GM19372 (cell line): ENCODE results near the gene SLC12A8.

Experiments
- ATAC-seq: cut with Tn5 transposase; IDR thresholded peaks from one replicate; pipeline ENCODE4 v1.9.1; 2021; ENCODE audit warnings: mild to moderate bottlenecking, low read depth, moderate library complexity; ENCODE audit not compliant: unreplicated experiment

The SLC12A8 gene, protein sequence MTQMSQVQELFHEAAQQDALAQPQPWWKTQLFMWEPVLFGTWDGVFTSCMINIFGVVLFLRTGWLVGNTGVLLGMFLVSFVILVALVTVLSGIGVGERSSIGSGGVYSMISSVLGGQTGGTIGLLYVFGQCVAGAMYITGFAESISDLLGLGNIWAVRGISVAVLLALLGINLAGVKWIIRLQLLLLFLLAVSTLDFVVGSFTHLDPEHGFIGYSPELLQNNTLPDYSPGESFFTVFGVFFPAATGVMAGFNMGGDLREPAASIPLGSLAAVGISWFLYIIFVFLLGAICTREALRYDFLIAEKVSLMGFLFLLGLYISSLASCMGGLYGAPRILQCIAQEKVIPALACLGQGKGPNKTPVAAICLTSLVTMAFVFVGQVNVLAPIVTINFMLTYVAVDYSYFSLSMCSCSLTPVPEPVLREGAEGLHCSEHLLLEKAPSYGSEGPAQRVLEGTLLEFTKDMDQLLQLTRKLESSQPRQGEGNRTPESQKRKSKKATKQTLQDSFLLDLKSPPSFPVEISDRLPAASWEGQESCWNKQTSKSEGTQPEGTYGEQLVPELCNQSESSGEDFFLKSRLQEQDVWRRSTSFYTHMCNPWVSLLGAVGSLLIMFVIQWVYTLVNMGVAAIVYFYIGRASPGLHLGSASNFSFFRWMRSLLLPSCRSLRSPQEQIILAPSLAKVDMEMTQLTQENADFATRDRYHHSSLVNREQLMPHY

DNA sequence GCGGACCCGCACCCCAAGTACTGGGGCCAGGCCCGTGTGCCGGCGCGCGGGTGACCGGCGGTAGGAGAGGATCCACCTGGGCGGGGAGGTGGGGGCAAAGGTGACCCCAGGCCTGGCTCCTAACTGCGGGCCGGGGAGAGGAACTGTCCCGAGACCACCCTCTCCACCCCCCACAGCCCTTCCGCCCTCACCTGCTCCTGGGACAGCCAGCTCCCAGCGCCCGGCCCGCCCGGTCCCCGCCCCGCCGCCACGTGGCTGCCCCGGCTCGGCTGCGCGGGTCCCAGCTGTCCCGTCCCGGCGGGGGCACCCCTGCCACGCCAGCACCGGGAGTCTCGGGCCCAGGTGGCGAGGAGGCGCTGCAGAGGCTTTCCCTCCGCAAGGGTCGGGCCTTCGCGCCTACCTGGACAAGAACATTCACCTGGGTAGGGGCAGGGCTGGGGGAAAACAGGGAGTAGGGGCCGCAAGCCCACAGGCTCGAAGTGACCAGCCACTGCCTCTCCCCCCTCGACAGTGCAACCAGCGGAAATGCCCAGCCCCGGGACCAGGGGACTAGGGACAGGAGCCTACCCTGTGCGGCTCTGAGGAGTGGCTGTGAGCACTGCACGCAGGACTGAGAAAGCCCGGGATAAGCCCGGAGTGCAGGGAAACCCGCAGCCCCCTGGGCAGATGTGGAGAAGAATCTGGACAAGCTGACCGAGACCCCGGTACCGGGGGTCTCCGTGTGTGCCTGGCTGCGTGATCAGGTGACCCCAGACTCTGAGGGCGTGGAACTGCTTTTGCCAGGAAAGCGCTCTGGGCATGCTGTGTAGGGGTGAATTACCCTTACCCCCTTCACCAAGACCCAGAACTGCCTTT lies at the start of gene SLC12A8:
Gene SLC12A8, minus strand, starts transcription at position 240 of the 855 bp plus-strand sequence. CDS start 1,399 bp downstream, outside the sequence.
- no peak for ATAC-seq

DNA sequence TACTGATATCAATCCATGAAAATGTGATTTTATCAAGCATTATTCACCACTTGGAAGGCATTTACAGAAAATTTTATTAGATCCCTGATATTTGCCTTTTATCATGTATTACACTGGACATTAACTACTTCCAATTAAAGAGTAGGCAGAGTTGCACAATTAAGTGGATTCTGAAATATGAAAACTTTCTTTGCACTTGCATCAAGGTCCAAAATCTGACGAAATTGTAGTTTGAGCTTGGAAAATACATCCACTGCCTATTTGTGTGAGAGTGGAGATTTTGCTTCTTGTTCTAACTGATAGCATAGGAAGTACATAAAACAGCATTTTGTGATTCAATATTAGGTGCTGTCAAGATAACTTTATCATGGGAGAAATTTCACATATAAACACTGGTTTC lies 49.6 kb upstream of the SLC12A8 start:
- ATAC-seq = no peak

DNA sequence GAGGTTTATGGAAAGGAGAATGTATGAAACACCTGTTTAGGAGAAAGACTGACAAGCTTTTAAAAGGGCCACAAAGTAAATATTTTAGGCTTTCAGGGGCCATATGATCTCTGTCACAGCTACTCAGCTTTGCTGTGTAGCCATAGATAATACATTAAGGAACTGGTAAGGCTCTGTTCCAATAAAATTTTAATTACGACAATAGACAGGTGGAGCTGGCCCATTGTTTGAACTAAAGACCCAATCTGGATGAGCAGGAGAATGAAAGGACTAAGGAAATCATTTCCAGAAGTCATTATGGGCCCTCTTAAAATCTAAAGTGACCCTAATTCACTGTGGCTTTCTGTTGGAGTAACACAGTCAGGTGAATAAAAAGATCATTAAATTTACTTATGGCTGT lies 48.5 kb upstream of the SLC12A8 start:
- no peak for ATAC-seq

DNA sequence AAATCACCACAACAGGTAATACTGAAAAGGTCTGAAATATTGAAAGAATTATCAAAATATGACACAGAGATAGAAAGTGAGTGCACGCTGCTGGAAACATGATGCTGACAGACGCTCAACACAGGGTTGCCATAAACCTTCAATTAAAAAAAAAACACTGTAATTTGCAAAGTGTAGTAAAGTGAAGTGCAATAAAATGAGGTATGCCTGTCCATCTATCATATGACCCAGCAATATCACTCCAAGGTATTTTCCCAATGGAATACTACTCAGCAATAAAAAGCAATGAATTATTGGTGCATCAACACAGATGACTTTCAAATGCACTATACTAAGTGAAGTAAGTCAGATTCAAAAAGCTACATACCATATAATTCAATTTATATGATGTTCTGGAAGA lies 47.6 kb upstream of the SLC12A8 start:
- no peak for ATAC-seq

DNA sequence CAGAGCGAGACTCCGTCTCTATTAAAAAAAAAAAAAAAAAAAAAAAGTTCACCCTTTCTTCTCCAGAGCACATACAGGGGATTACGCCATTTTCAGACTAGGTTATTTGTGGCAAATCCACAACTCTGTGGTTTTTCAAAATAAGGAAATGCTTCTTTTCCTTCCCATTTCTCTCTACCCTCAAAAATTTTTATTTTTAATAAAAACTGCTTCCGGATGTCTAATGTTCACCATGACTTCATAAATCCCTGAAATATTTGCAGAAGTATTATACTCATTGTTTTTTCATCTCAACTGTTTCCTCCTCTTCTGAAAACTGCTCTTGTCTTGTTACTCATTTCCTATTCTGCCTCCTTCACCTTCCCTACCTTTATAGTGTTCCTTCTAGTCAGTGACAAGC lies 45.0 kb upstream of the SLC12A8 start:
- no peak for ATAC-seq

DNA sequence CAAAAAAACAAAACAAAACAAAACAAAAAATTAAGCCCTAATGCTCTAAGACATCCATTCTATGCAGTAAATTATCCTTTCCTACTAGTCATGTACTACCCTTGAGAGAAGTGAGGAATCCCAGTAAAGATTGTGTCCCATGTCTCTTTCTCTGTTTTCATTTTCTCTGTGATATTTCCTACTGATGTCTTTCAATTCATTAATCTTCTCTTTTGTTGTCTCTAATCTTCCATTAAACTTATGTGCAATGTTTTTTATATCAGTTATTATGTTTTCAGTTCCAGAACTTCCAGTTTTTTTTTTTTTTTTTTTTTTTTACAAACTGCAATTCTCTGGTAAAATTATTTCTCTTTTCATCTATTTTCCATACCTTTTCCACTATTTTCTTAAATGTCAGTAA lies 44.1 kb upstream of the SLC12A8 start:
- no peak for ATAC-seq

DNA sequence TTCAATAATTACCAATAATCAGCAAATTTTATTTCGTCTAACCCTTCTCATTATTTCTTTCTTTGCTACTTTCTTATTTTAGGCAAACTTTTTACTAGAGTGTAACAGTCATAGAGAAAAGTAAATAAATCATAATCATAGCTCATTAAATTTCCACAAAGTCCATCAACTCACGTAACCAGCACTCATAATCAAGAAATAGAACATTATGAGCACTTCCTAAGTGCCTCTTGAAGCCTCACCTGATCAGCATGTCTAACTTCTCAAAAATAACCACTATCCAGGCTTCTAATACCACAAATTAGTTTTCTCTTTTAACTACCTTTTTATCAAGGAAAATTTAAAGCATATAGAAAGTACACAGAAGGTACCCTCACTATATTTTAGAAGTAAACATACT lies 38.4 kb upstream of the SLC12A8 start:
- no peak for ATAC-seq

DNA sequence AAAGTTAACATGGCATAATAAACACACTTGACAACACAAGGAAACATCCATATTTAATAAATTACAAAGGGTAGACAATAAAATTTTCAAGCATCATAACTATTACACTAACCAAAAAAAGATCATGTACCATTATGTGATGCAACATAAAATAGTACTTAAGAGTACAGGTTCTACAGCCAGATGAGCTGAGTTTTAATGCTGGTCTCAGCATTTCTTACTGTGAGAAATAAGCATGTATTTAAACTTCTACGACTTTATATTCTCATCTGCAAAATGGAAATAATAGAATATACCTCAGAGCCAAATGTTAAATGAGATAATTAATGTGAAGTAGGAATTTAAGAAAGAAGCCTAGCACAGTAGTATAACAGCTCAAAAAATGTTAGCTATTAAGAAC lies 33.7 kb upstream of the SLC12A8 start:
- no peak for ATAC-seq

DNA sequence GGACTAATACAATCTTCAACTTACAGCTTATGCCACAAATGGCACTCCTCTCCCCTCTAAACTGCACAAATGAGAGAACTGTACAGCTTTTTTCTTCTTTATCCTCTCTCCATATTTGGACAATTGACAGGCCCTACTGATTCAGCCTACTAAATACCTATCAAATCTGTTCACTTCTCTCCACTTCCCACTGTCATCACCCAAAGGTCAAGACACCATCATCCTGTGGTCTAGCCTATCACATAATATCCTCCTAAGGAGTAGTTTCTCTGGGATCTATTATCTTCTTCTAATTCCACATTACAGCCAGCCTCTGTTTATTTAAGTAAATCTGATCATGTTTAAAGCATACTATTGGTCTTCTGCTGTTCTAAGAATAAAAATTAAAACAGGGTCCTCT lies 33.0 kb upstream of the SLC12A8 start:
- no peak for ATAC-seq

DNA sequence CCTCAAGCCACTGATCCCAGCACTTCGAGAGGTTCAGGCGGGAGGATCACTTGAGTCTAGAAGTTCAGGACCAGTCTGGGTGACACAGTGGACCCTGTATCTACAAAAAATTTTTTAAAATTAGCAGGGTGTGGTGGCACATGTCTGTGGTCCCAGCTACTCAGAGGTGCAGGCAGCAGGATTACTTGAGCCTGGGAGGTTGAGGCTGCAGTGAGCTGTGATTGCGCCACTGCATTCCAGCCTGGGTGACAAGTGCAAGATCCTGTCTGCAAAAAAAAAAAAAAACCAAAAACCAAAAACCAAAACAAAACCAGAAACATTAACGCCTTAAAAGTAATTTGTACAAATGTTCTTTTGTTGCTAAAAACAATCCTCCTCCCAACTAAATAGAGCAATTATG lies 27.9 kb upstream of the SLC12A8 start:
- no peak for ATAC-seq

DNA sequence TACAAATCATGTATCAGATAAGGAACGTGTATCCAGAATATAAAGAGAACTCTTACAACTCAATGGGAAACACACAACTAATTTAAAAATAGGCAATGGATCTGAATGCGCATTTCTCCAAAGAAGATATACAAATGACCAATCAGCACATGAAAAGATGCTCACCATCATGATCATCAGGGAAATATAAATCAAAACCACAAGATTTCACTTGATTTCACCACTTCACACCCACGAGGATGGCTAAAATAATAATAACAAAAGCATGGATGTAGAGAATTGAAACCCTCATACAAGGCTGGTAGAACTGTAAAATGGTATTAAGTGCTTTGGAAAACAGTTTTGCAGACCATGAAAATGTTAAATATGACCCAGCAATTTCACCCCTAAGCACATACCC lies 26.7 kb upstream of the SLC12A8 start:
- ATAC-seq = no peak

DNA sequence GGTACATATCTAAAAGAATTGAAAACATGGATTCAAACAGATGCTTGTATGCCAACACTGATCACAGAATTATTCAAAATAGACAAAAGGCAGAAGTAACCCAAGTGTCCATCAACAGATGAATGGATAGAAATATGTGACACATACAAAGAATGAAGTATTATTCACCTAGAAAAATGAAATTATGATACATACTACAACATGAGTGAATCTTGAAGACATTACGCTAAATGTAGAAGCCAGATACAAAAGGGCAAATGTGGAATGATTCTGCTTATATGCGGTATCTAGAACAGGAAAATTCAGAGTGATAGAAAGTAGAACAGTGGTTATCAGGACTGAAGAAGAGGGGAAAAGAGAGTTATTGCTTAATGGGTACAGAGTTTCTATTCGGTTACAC lies 26.2 kb upstream of the SLC12A8 start:
- no peak for ATAC-seq

DNA sequence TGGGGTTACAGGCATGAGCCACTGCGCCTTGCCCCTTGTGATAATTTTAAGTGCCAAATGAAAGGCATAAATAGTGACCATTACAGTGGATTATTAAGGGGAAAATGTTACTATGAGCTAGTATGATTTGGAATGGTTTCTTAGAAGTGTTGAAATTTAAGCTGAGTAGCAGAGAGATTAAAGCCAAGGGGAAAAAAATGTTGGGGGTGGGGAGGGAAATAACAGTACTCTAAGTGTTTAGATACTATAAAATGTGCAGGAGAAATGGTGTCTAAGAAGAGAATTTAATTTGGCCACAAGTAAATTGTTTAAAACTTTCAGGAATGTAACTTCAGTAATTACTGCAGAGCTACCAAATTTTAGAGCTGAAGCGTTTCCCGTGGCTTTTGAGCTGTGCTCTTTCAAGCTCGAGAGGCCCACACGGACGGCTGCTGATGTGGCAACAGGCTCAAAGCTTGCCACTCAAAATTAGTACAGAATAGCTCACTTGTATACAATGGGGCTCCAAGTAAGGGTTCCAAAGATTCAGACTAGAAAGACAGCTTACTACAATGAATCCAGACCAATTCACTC lies 23.9 kb upstream of the SLC12A8 start:
- ATAC-seq = no peak

DNA sequence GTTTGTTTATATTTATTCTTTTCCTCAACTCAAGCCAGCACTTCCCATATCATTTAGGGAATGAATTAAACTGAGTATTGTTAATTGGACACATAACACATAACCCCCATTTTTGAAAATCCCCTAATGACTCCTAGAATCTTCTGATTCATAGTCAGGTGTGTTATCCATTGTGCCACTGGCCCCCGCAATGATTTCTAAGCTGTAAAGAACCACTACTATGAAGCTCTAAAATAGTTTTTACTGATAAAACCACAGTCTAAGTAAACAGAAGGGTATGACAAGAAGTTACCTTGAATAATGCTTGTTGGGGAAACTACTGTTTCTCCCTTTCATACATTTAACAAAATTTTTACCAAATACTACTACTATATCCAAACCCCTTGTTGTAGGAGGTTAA lies 22.3 kb upstream of the SLC12A8 start:
- ATAC-seq = no peak

DNA sequence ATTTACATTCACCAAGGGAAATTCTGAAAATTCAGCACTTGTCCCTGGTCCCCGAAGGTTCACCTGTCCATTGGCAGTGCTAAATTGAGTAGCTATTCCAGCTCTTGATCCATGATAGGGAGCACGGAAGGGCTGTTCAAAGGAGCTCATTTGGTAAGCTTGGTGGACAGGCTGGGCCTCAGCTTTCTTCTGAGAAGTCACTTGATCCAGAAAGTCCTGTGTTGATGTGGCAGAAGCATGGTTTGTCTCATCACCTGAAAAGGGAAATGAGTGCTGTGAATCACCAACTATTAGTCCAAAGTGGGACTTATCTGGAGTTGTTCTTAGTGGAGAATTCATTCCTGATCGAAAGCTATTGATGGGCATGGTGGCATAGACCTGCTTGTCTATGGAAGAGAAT lies 19.9 kb upstream of the SLC12A8 start:
- ATAC-seq = no peak

DNA sequence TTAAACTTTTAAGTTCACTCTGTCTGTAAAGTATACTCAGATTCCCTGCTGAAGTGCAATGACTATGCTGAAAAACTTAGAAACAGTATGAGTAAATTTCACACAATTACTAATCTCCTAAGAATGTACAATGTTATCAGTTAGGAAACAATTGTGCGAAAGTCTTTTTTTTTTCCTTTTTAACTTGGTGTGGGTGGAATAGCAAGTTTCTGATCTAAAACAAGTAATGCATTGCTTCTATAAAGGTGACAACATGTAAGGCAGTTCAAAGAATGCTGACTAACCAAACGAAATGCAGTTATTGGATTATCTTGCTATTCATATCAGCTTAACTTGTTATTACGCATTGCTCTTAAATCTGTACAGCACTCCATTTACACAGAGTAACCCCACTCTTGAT lies 19.3 kb upstream of the SLC12A8 start:
- ATAC-seq = no peak

DNA sequence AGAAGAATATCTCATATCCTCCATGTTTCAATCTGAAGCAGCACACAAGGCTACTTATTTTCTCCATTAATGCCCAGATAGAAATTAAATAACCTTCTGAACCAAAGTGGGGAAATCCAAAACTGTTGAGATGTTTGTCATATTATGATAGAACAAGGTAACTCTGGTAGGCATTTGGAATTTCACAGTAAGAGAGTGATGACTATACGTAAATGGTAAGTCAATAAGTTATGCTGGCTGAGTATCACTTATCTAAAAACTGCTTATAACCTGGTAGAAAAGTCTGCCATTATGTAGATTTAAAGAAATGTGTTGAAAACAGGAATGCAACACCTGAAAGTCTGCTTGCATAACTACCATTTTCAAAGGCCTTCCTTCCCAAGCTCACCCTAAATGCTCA lies 17.2 kb upstream of the SLC12A8 start:
- no peak for ATAC-seq

DNA sequence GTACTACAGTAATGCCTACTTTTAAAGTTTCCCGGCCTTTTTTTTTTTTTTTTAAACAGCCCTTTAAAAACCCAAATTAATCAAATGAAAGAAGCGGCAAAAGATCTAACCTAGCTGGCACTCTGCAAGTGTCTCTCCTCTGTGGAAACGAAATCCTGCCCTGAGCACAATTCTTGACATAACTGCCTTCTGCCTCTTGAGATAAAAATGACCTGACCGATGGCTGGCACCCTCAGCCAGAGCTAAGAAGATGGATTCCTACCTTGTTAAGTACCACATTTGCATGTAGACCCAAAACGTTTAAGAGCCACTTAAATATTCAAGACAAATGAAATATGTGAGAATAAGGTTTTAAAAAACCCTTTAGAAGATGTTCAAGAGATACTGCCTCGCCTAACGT lies 16.6 kb upstream of the SLC12A8 start:
- ATAC-seq = no peak

DNA sequence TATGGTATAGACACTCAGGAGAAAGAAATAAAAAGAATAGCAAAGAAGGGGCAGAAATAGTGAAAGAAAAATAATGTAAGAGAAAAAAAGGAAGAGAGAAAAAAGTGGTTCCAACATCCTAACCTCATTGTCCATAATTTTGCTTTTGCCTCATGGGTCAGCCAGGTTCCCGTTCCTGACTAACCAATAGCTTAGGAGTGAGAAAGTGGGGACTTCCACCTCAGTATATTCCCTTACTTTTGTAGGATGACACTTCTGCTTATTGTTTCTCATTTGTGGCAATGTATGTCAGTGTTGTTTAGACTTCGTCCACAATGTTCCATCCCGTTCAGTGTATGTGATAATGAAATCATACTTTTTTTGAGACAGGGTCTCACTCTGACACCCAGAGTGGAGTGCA lies 9.3 kb upstream of the SLC12A8 start:
- no peak for ATAC-seq

DNA sequence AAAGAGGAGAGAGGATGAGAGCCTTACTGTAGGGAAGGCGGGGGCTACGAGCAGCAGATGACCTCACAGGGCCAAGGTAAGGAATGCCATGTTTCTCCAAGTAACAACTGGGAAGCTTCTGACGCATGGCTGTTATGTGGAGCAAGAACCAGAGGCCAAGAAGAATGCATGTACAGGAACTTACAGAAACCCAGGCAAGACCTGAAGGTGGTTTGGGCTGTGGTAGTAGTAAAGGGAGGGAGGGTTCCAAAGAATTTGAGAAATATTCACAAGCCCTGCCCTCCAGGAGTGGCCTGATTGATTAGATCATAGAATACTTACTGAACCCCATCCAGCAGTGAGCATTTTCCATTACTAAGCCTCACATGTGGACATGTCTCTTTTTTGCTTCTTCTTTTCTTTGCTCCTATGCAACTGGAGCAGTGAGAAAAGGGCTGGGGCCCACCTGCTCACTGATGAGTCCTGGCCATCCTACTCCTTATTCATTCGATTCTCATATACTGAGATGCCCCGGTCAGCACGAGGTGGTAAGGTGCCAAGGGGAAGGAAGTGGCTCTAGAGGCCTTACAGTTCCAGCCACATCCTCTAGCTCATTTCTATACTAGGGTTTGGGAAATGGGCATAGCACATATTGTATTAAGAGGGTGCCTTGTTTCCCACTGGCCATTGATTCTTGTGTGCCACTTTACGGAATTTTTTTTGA lies 8.3 kb upstream of the SLC12A8 start:
- no peak for ATAC-seq
